ENCODE data around the gene DGKQ.

Gene DGKQ

GRCh38 chr4:973431-974397 lies at the start of gene DGKQ:
DGKQ (minus strand) TSS chr4:973569; CDS start chr4:973482, 87 bp downstream.
- H3K27ac ChIP-seq (ENCODE audit: low read length) = no peak within 1 kb of the TSS
- H3K27me3 ChIP-seq (ENCODE audit: low read depth, low read length) = no peaks in the 10 kb centered on the region
- H3K36me3 ChIP-seq (ENCODE audit: control insufficient read depth in 1 of 2, insufficient read depth in 2 of 2, low read length in 2 of 2) = no peaks in the 10 kb centered on the region
- no peaks in the 10 kb centered on the region for H3K9me3 ChIP-seq (ENCODE audit: control insufficient read depth in 1 of 2, low read length in 2 of 2)
- H3K4me1 ChIP-seq (ENCODE audit: control insufficient read depth in 1 of 2, insufficient read depth in 2 of 2, low read length in 2 of 2) = peaks cover 0 to 25% of the 10 kb centered on the region in 2 donors
- peak within 1 kb of the TSS; percentile 52 to 89 for H3K4me3 ChIP-seq (ENCODE audit: low read depth in 1 of 2, low read length in 2 of 2)

- H3K4me3 ChIP-seq (ENCODE audit: low read depth in 1 of 2, low read length in 2 of 2) = no peak overlapping the region
- no peak overlapping the region for H3K27ac ChIP-seq (ENCODE audit: low read length)
- no peaks in the 10 kb centered on the region for H3K27me3 ChIP-seq (ENCODE audit: low read depth, low read length)
- no peaks in the 10 kb centered on the region for H3K4me1 ChIP-seq (ENCODE audit: control insufficient read depth in 1 of 2, insufficient read depth in 2 of 2, low read length in 2 of 2)
- no peaks in the 10 kb centered on the region for H3K9me3 ChIP-seq (ENCODE audit: control insufficient read depth in 1 of 2, low read length in 2 of 2)
- H3K36me3 ChIP-seq (ENCODE audit: control insufficient read depth in 1 of 2, insufficient read depth in 2 of 2, low read length in 2 of 2) = peaks cover 0 to 8% of the 10 kb centered on the region in 2 donors
Measured at GRCh38 chr4:1022739-1023066, 49.3 kb upstream of the DGKQ start.

- Histone ChIP-seq H3K4me3 (ENCODE audit: low read depth in 1 of 2, low read length in 2 of 2) (no peak overlapping the region), H3K9me3 (ENCODE audit: control insufficient read depth in 1 of 2, low read length in 2 of 2) (no peaks in the 10 kb centered on the region), H3K27me3 (ENCODE audit: low read depth, low read length) (no peaks in the 10 kb centered on the region), H3K36me3 (ENCODE audit: control insufficient read depth in 1 of 2, insufficient read depth in 2 of 2, low read length in 2 of 2) (peaks cover 0 to 8% of the 10 kb centered on the region in 2 donors), H3K27ac (ENCODE audit: low read length) (no peak overlapping the region), H3K4me1 (ENCODE audit: control insufficient read depth in 1 of 2, insufficient read depth in 2 of 2, low read length in 2 of 2) (no peaks in the 10 kb centered on the region)
Measured at GRCh38 chr4:1022051-1022738, 48.8 kb upstream of the DGKQ start.

- Histone ChIP-seq H3K9me3 (ENCODE audit: control insufficient read depth in 1 of 2, low read length in 2 of 2) (no peaks in the 10 kb centered on the region), H3K27me3 (ENCODE audit: low read depth, low read length) (no peaks in the 10 kb centered on the region), H3K36me3 (ENCODE audit: control insufficient read depth in 1 of 2, insufficient read depth in 2 of 2, low read length in 2 of 2) (peaks cover 0 to 8% of the 10 kb centered on the region in 2 donors), H3K4me3 (ENCODE audit: low read depth in 1 of 2, low read length in 2 of 2) (no peak overlapping the region), H3K4me1 (ENCODE audit: control insufficient read depth in 1 of 2, insufficient read depth in 2 of 2, low read length in 2 of 2) (no peaks in the 10 kb centered on the region), H3K27ac (ENCODE audit: low read length) (no peak overlapping the region)
Measured at GRCh38 chr4:1021386-1022050, 48.1 kb upstream of the DGKQ start.

GRCh38 chr4:1019729-1020470 lies 46.5 kb upstream of the DGKQ start:
- H3K4me3 ChIP-seq (ENCODE audit: low read depth in 1 of 2, low read length in 2 of 2) = no peak overlapping the region
- no peak overlapping the region for H3K27ac ChIP-seq (ENCODE audit: low read length)
- no peaks in the 10 kb centered on the region for H3K9me3 ChIP-seq (ENCODE audit: control insufficient read depth in 1 of 2, low read length in 2 of 2)
- peaks cover 0 to 8% of the 10 kb centered on the region in 2 donors for H3K36me3 ChIP-seq (ENCODE audit: control insufficient read depth in 1 of 2, insufficient read depth in 2 of 2, low read length in 2 of 2)
- H3K4me1 ChIP-seq (ENCODE audit: control insufficient read depth in 1 of 2, insufficient read depth in 2 of 2, low read length in 2 of 2) = no peaks in the 10 kb centered on the region
- no peaks in the 10 kb centered on the region for H3K27me3 ChIP-seq (ENCODE audit: low read depth, low read length)

- no peak overlapping the region for H3K4me3 ChIP-seq (ENCODE audit: low read depth in 1 of 2, low read length in 2 of 2)
- H3K27me3 ChIP-seq (ENCODE audit: low read depth, low read length) = no peaks in the 10 kb centered on the region
- H3K36me3 ChIP-seq (ENCODE audit: control insufficient read depth in 1 of 2, insufficient read depth in 2 of 2, low read length in 2 of 2) = peaks cover 0 to 2% of the 10 kb centered on the region in 2 donors
- no peaks in the 10 kb centered on the region for H3K9me3 ChIP-seq (ENCODE audit: control insufficient read depth in 1 of 2, low read length in 2 of 2)
- H3K27ac ChIP-seq (ENCODE audit: low read length) = no peak overlapping the region
- no peaks in the 10 kb centered on the region for H3K4me1 ChIP-seq (ENCODE audit: control insufficient read depth in 1 of 2, insufficient read depth in 2 of 2, low read length in 2 of 2)
Measured at GRCh38 chr4:1019320-1019719, 46.0 kb upstream of the DGKQ start.

- Histone ChIP-seq H3K27ac (ENCODE audit: low read length) (no peak overlapping the region), H3K27me3 (ENCODE audit: low read depth, low read length) (no peaks in the 10 kb centered on the region), H3K4me1 (ENCODE audit: control insufficient read depth in 1 of 2, insufficient read depth in 2 of 2, low read length in 2 of 2) (no peaks in the 10 kb centered on the region), H3K9me3 (ENCODE audit: control insufficient read depth in 1 of 2, low read length in 2 of 2) (no peaks in the 10 kb centered on the region), H3K4me3 (ENCODE audit: low read depth in 1 of 2, low read length in 2 of 2) (no peak overlapping the region), H3K36me3 (ENCODE audit: control insufficient read depth in 1 of 2, insufficient read depth in 2 of 2, low read length in 2 of 2) (no peaks in the 10 kb centered on the region)
Measured at GRCh38 chr4:1018147-1019020, 45.0 kb upstream of the DGKQ start.

GRCh38 chr4:1017706-1018105 lies 44.3 kb upstream of the DGKQ start:
- Histone ChIP-seq H3K36me3 (ENCODE audit: control insufficient read depth in 1 of 2, insufficient read depth in 2 of 2, low read length in 2 of 2) (no peaks in the 10 kb centered on the region), H3K27ac (ENCODE audit: low read length) (no peak overlapping the region), H3K9me3 (ENCODE audit: control insufficient read depth in 1 of 2, low read length in 2 of 2) (no peaks in the 10 kb centered on the region), H3K4me3 (ENCODE audit: low read depth in 1 of 2, low read length in 2 of 2) (no peak overlapping the region), H3K27me3 (ENCODE audit: low read depth, low read length) (no peaks in the 10 kb centered on the region), H3K4me1 (ENCODE audit: control insufficient read depth in 1 of 2, insufficient read depth in 2 of 2, low read length in 2 of 2) (peaks cover 0 to 2% of the 10 kb centered on the region in 2 donors)

GRCh38 chr4:1017211-1017610 lies 43.8 kb upstream of the DGKQ start:
- Histone ChIP-seq H3K9me3 (ENCODE audit: control insufficient read depth in 1 of 2, low read length in 2 of 2) (no peaks in the 10 kb centered on the region), H3K36me3 (ENCODE audit: control insufficient read depth in 1 of 2, insufficient read depth in 2 of 2, low read length in 2 of 2) (no peaks in the 10 kb centered on the region), H3K4me3 (ENCODE audit: low read depth in 1 of 2, low read length in 2 of 2) (no peak overlapping the region), H3K4me1 (ENCODE audit: control insufficient read depth in 1 of 2, insufficient read depth in 2 of 2, low read length in 2 of 2) (peaks cover 0 to 5% of the 10 kb centered on the region in 2 donors), H3K27me3 (ENCODE audit: low read depth, low read length) (no peaks in the 10 kb centered on the region), H3K27ac (ENCODE audit: low read length) (no peak overlapping the region)

GRCh38 chr4:1015746-1016145 lies 42.4 kb upstream of the DGKQ start:
- no peaks in the 10 kb centered on the region for H3K9me3 ChIP-seq (ENCODE audit: control insufficient read depth in 1 of 2, low read length in 2 of 2)
- H3K27me3 ChIP-seq (ENCODE audit: low read depth, low read length) = no peaks in the 10 kb centered on the region
- no peaks in the 10 kb centered on the region for H3K36me3 ChIP-seq (ENCODE audit: control insufficient read depth in 1 of 2, insufficient read depth in 2 of 2, low read length in 2 of 2)
- no peak overlapping the region for H3K27ac ChIP-seq (ENCODE audit: low read length)
- peaks cover 0 to 9% of the 10 kb centered on the region in 2 donors for H3K4me1 ChIP-seq (ENCODE audit: control insufficient read depth in 1 of 2, insufficient read depth in 2 of 2, low read length in 2 of 2)
- no peak overlapping the region for H3K4me3 ChIP-seq (ENCODE audit: low read depth in 1 of 2, low read length in 2 of 2)
